ENCODE measurements around the gene FAM43B.

GRCh38 chr1:20555758-20556120 lies 3.4 kb downstream of the FAM43B start:
- no peak for TF ChIP-seq GATA2 (IDR thresholded peaks at IDR 0.05; ENCODE audit: low read depth, low read length)
- no peak for TF ChIP-seq GATA3 (IDR thresholded peaks at IDR 0.05; ENCODE audit: low read depth, low read length)
